Ishikawa (cell line): ENCODE results near the gene SBF1.

Experiments
- CEBPB ChIP-seq: IDR thresholded peaks from 2 replicates; pipeline ENCODE4 v1.6.1; 2012
- CREB1 ChIP-seq: IDR thresholded peaks from 2 replicates; pipeline ENCODE4 v1.6.1; 2012; ENCODE audit warnings: low read depth
- EP300 ChIP-seq: IDR thresholded peaks from 2 replicates; pipeline ENCODE4 v1.6.1; 2012; ENCODE audit warnings: borderline replicate concordance
- FOXM1 ChIP-seq: IDR thresholded peaks from 2 replicates; pipeline ENCODE4 v1.6.1; 2012; ENCODE audit warnings: low read depth, borderline replicate concordance
- RAD21 ChIP-seq: IDR thresholded peaks from 2 replicates; pipeline ENCODE4 v1.6.1; 2012; ENCODE audit warnings: low read depth
- TAF1 ChIP-seq: IDR thresholded peaks from 2 replicates; pipeline ENCODE4 v1.6.1; 2012; ENCODE audit warnings: low read depth, mild to moderate bottlenecking
- TEAD4 ChIP-seq: IDR thresholded peaks from 2 replicates; pipeline ENCODE4 v1.6.1; 2012
- YY1 ChIP-seq: IDR thresholded peaks from 2 replicates; pipeline ENCODE4 v1.6.1; 2012; ENCODE audit warnings: low read depth
- TF ChIP-seq, protein P1 (sequence below): IDR thresholded peaks from 2 replicates; pipeline ENCODE4 v1.6.1; 2012

- TF ChIP-seq CEBPB: no peak
- no peak for TF ChIP-seq FOXM1
- TF ChIP-seq CREB1: no peak
- no peak for TF ChIP-seq YY1
- no peak for TF ChIP-seq TAF1
- TF ChIP-seq RAD21: no peak
- TF ChIP-seq EP300: no peak
- TF ChIP-seq, protein P1, sequence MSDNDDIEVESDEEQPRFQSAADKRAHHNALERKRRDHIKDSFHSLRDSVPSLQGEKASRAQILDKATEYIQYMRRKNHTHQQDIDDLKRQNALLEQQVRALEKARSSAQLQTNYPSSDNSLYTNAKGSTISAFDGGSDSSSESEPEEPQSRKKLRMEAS: no peak
- no peak for TF ChIP-seq TEAD4
Measured at GRCh38 chr22:50502628-50503474, 28.0 kb upstream of the SBF1 start.
